OCI-LY3 (cell line): Measurements from ENCODE around the gene IL17B.

ENCODE experiments used
- EZH2phosphoT487 ChIP-seq: fragments of 200-600 bp; shearing (Covaris generic); IDR thresholded peaks from 2 replicates; pipeline ENCODE4 v1.6.1; 2018; ENCODE audit warnings: antibody characterized with exemption, mixed run types, low read depth
- TF ChIP-seq, protein P1 (sequence below): fragments of 200-600, 300-600 bp; sonication (generic); IDR thresholded peaks from 2 replicates; pipeline ENCODE4 v1.5.1; 2014; ENCODE audit warnings: antibody characterized with exemption, low read length, low read depth

DNA sequence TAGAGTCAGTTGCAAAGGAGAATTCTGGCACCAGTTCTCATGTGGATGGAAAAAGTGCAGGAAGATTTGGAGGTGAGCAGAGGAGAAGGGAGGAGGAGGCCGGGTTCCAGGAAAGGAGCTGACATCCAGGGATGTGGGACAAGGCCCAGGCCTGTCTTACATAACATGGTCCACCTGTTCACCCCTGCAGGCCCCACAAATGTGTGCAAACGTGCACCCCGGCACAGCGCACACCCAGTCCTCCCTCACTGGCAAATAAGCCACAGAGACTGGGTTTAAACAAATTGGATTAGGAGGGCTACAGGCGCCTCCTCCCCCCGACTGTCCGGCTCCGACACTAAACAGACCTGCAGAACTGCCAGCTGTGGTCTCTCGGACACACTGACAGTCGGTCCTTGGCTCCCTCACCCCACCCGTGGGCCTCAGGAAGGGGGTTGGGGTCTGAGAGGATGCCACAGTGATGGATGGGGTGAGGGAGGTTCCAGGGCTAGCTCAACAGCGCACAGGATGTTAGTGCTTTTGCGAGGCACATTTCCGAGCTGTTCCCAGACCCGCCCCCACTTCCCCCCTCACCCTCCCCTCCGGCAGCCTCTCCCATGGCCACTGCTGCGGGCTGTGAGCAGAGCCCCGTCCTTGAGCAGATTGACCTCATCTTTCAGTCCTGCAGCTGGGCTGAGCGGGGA, 43.4 kb upstream of the IL17B start:
- TF ChIP-seq, protein P1, sequence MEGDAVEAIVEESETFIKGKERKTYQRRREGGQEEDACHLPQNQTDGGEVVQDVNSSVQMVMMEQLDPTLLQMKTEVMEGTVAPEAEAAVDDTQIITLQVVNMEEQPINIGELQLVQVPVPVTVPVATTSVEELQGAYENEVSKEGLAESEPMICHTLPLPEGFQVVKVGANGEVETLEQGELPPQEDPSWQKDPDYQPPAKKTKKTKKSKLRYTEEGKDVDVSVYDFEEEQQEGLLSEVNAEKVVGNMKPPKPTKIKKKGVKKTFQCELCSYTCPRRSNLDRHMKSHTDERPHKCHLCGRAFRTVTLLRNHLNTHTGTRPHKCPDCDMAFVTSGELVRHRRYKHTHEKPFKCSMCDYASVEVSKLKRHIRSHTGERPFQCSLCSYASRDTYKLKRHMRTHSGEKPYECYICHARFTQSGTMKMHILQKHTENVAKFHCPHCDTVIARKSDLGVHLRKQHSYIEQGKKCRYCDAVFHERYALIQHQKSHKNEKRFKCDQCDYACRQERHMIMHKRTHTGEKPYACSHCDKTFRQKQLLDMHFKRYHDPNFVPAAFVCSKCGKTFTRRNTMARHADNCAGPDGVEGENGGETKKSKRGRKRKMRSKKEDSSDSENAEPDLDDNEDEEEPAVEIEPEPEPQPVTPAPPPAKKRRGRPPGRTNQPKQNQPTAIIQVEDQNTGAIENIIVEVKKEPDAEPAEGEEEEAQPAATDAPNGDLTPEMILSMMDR = no peak
- no peak for TF ChIP-seq EZH2phosphoT487
